Endodermal cell (in vitro differentiated cells): ENCODE measurements around the gene FBXL4. TPM values are rescaled to one million over a fixed set of nuclear protein-coding genes. Genes with fewer than 3 reads are reported as not detected.
A peak's percentile ranks its signal among the peaks of the same experiment; 100 is the strongest.

Experiments
- DNase-seq: peaks from one replicate; pipeline ENCODE4 v3.0.0-alpha.2; 2017
- H3K27ac ChIP-seq: 2 replicates; pipeline ENCODE4 v1.5.1; 2013; ENCODE audit warnings: mild to moderate bottlenecking, low read depth, low read length, moderate library complexity
- H3K27me3 ChIP-seq: 2 replicates; pipeline ENCODE4 v1.6.1; 2013; ENCODE audit warnings: mild to moderate bottlenecking, low read length, moderate library complexity; ENCODE audit not compliant: insufficient read depth, control insufficient read depth, poor library complexity, severe bottlenecking
- H3K36me3 ChIP-seq: 2 replicates; pipeline ENCODE4 v1.7.0; 2013; ENCODE audit warnings: mild to moderate bottlenecking, low read length, moderate library complexity; ENCODE audit not compliant: control insufficient read depth, insufficient read depth
- H3K4me1 ChIP-seq: one replicate; pipeline ENCODE4 v1.7.0; 2013; ENCODE audit warnings: low read length; ENCODE audit not compliant: control insufficient read depth, insufficient read depth
- H3K4me3 ChIP-seq: 2 replicates; pipeline ENCODE4 v1.5.1; 2013; ENCODE audit warnings: mild to moderate bottlenecking, low read length, moderate library complexity
- H3K9ac ChIP-seq: 2 replicates; pipeline ENCODE4 v1.6.1; 2013; ENCODE audit warnings: mild to moderate bottlenecking, low read length, moderate library complexity; ENCODE audit not compliant: poor library complexity, severe bottlenecking; ENCODE audit errors: extremely low read depth
- H3K9me3 ChIP-seq: 2 replicates; pipeline ENCODE4 v1.6.1; 2013; ENCODE audit warnings: mild to moderate bottlenecking, low read length, moderate library complexity; ENCODE audit not compliant: control insufficient read depth
- H3K27ac Mint-ChIP-seq: 2 replicates; pipeline ENCODE4 v1.8.0; 2020; ENCODE audit warnings: mixed read lengths
- H3K27me3 Mint-ChIP-seq: 2 replicates; pipeline ENCODE4 v1.8.0; 2021; ENCODE audit warnings: mild to moderate bottlenecking, mixed read lengths; ENCODE audit not compliant: insufficient read depth
- H3K36me3 Mint-ChIP-seq: 2 replicates; pipeline ENCODE4 v1.8.0; 2020; ENCODE audit warnings: low read depth, mixed read lengths
- H3K4me1 Mint-ChIP-seq: 2 replicates; pipeline ENCODE4 v1.8.0; 2020; ENCODE audit warnings: mixed read lengths
- H3K4me3 Mint-ChIP-seq: 2 replicates; pipeline ENCODE4 v1.8.0; 2020; ENCODE audit warnings: mild to moderate bottlenecking, moderate library complexity, mixed read lengths
- H3K9me3 Mint-ChIP-seq: 2 replicates; pipeline ENCODE4 v1.8.0; 2020; ENCODE audit warnings: mild to moderate bottlenecking, mixed read lengths
- WGBS, 2 experiments: methylation state at CpG; one replicate each; pipeline versions ENCODE4 v1.1.5 to v1.1.7; 2013; ENCODE audit warnings: missing lambda C conversion rate in 2 of 2, mixed read lengths in 1 of 2; ENCODE audit not compliant: insufficient coverage in 1 of 2, insufficient read length in 1 of 2; 5-methylcytosine and 5-hydroxymethylcytosine counted together
- total RNA-seq, 2 donors: library from RNA; stranded (reverse); fragmentation: NEBNext Ultra II Directional in 1 of 2; extraction: Animal tissue kit (Norgen Biotek cat#: 25700) in 1 of 2; gene quantifications; 2 replicates in 1 of 2; 3 replicates in 1 of 2; pipeline ENCODE4 v1.2.1, GENCODE V29; 2021
- TF ChIP-seq, protein P1 (sequence below): fragments of 200-600 bp; sonication (generic); conservative IDR thresholded peaks from 2 replicates; pipeline ENCODE4 v1.5.0; 2021; ENCODE audit warnings: antibody characterized with exemption, mild to moderate bottlenecking

Gene FBXL4
- total RNA-seq, 2 donors from 2014 or later = 14.1 to 17.4 TPM

DNA sequence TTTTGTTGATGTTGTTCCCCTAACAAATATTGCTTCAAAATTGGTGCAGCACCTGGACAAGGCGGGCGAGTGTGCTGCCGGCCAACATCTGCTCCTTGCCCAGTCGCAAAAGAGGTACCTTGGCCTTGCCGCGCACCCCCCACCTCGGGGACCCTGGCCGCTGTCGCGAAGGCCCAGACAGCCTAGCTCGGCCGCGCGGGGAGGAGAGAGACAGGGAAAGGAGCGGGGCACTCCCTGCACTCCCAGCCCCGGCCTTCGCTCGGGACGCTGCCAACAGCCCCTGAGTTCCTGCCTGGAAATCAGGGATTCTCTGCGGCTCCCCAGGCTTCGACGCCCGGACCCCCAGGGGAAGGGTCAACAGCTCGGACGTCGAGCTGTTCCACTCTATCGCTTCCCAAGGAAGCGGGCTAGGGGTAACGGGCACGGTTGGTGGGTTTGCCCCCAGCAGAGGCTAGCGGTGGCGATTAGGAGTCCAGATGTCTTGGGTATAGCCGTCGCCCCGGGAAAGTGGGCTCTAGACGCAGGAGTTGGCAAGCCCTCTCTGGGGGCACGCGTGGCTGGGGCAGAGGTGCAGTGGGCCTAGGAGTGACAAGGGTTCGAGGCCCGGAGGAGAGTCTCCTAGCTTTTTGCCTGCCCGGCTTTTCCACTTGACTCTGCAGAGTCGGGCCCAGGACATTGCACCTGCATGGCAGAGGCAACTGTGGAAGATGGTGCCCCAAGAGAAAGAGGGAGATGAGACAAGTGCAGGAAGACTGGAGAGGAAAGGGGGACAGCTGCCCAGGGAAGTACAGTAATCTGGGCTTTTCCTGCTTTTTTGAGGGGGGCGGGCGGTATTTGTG is 105.2 kb downstream of the FBXL4 start:
- Histone ChIP-seq H3K4me3 (peak overlapping the region; percentile 50), H3K27me3 (peaks cover 100% of the 10 kb centered on the region), H3K9ac (no peak overlapping the region), H3K4me1 (no peaks in the 10 kb centered on the region), H3K36me3 (no peaks in the 10 kb centered on the region), H3K9me3 (no peaks in the 10 kb centered on the region), H3K27ac (peak overlapping the region; percentile 93)
- peak; percentile 80 for DNase-seq
- peaks cover 25% of the 10 kb centered on the region for H3K4me1 Mint-ChIP-seq
- H3K36me3 Mint-ChIP-seq = no peaks in the 10 kb centered on the region
- H3K9me3 Mint-ChIP-seq = no peaks in the 10 kb centered on the region
- 5% methylated on average over 13 to 44 of the region's 44 CpGs for WGBS, 2 experiments
- TF ChIP-seq, protein P1, sequence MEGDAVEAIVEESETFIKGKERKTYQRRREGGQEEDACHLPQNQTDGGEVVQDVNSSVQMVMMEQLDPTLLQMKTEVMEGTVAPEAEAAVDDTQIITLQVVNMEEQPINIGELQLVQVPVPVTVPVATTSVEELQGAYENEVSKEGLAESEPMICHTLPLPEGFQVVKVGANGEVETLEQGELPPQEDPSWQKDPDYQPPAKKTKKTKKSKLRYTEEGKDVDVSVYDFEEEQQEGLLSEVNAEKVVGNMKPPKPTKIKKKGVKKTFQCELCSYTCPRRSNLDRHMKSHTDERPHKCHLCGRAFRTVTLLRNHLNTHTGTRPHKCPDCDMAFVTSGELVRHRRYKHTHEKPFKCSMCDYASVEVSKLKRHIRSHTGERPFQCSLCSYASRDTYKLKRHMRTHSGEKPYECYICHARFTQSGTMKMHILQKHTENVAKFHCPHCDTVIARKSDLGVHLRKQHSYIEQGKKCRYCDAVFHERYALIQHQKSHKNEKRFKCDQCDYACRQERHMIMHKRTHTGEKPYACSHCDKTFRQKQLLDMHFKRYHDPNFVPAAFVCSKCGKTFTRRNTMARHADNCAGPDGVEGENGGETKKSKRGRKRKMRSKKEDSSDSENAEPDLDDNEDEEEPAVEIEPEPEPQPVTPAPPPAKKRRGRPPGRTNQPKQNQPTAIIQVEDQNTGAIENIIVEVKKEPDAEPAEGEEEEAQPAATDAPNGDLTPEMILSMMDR = no peak
- H3K27ac Mint-ChIP-seq = no peak overlapping the region
- peak overlapping the region; percentile 38 for H3K4me3 Mint-ChIP-seq
- H3K27me3 Mint-ChIP-seq = peaks cover 99% of the 10 kb centered on the region

DNA sequence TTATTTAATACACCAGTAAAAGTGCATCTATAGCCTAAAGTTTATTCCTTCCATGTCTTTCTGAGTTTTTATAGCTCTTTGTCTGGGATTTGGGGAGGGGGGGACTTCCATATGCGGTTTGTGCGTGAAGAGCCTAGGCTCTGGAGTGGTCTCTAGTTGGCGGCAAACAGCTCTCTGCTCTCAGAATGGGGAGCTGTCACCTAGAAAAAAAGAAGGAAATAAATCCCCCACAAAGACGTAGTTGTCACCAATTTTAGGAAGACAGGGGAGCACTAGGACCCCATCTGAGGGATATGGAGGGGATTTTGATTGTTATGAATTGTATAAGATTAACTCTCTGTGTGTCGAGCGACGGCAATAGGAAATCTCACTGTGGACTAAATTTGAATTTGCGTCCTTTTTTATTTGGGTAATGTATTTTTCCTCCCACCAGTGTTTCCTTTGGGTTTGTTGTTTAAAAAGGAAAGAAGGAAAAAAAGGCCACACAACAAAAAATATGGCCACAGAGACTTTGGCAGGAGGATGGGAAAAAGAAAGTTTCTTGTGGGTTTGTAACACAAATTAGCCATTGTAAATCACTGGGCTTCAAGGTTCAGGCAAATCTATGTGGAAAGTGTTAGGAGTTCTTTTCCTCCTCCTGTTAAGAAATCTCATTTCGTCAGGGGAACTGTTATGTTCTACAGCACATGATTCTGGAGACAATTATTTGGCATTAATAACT is 106.0 kb downstream of the FBXL4 start:
- H3K27ac ChIP-seq = peak overlapping the region; percentile 33
- DNase-seq = no peak
- no peaks in the 10 kb centered on the region for H3K4me1 ChIP-seq
- TF ChIP-seq, protein P1 = no peak
- Mint-ChIP-seq H3K36me3 (no peaks in the 10 kb centered on the region), H3K4me1 (peaks cover 21% of the 10 kb centered on the region), H3K4me3 (peak overlapping the region; percentile 38), H3K27ac (no peak overlapping the region), H3K9me3 (no peaks in the 10 kb centered on the region), H3K27me3 (peaks cover 99% of the 10 kb centered on the region)
- peaks cover 100% of the 10 kb centered on the region for H3K27me3 ChIP-seq
- H3K36me3 ChIP-seq = no peaks in the 10 kb centered on the region
- no peaks in the 10 kb centered on the region for H3K9me3 ChIP-seq
- WGBS, 2 experiments = 13 to 35% methylated on average over 4 to 9 of the region's 9 CpGs
- H3K4me3 ChIP-seq = peak overlapping the region; percentile 50
- no peak overlapping the region for H3K9ac ChIP-seq

DNA sequence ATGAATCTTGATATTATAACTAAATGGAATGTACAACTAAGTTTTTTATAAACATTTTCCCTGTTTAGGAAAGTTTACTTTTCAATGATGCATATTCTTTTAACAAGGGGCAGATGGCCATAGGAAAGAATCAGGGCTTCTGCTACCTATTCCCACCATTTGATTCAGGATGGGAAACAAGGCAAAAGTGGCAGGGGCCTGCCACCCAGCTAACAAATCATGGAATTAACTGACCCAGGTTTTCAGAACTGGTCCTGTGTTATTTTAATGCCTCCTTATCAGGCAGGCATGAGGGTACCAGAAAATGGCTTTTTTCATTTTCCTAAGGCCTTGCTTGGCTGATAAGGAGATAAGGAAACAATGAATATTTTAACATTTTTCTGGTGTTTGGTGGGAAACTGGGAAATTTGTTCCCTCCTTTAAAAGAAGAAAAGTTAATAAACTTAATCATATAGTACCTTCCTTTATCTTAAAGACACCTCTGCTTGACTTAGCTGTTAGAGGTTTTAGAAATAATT is 106.7 kb downstream of the FBXL4 start:
- Mint-ChIP-seq H3K27ac (no peak overlapping the region), H3K4me3 (no peak overlapping the region), H3K27me3 (peaks cover 99% of the 10 kb centered on the region), H3K9me3 (no peaks in the 10 kb centered on the region), H3K36me3 (no peaks in the 10 kb centered on the region), H3K4me1 (peaks cover 25% of the 10 kb centered on the region)
- no peak overlapping the region for H3K9ac ChIP-seq
- no peaks in the 10 kb centered on the region for H3K4me1 ChIP-seq
- TF ChIP-seq, protein P1 = no peak
- peak overlapping the region; percentile 50 for H3K4me3 ChIP-seq
- H3K27ac ChIP-seq = peak overlapping the region; percentile 34
- H3K27me3 ChIP-seq = peaks cover 100% of the 10 kb centered on the region
- no peaks in the 10 kb centered on the region for H3K9me3 ChIP-seq
- no peaks in the 10 kb centered on the region for H3K36me3 ChIP-seq
- DNase-seq = no peak
